GM18517 (cell line): ENCODE data around the gene CLECL1.
"Not testable (repeated sequence)": the region's sequence is repeated elsewhere in the genome, so short reads cannot be mapped to it uniquely, and the experiment has no call there.

Experiments
- ATAC-seq: cut with Tn5 transposase; IDR thresholded peaks from one replicate; pipeline ENCODE4 v1.9.1; 2021; ENCODE audit warnings: mild to moderate bottlenecking, moderate library complexity; ENCODE audit not compliant: unreplicated experiment

The CLECL1 gene

DNA sequence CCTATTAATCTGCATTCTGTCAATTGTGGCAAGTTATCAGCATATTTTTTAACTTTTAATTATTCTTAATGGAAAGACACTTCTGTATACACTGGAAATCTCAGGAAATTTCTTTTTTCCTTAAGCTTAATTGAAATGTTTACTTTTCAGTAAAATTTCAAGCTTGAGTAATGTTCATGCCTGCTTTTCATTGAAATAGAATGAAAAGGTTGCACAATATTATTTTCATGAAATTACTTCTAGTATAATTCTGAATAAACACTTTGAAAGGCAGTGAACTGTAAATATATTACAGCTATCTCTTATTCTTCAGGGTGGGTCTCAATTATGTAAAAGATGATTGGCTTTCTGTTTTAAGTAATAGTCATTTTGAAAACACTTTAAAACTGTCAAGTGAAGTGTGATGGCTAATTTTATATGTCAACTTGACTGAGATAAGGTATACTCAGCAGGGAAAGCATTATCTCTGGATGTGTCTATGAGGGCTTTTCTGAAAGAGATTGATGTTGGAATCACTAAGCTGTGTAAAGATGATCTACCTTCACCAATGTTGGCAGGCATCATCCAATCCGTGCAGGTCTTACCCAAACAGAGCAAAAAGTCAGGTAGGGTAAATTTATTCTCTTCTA lies 33.5 kb downstream of the CLECL1 start:
- no peak for ATAC-seq

DNA sequence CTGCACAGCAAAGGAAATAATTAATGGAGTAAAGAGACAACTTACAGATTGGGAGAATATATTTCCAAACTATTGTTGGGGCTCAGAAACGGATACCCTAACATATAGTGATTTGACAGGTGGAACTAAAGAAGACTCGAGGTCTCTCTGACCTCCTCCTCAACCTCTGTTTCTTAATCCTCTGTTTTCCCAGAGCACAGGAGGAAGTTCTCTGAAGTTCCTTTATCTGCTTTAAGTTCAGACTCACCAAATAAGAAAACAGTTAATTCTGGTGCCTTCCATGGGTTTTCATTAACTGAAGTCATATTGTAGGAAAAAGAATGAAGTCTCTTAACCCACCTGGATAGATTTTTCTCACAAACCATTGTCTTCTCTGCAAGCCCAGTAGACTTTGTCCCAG lies 34.2 kb downstream of the CLECL1 start:
- no peak for ATAC-seq

DNA sequence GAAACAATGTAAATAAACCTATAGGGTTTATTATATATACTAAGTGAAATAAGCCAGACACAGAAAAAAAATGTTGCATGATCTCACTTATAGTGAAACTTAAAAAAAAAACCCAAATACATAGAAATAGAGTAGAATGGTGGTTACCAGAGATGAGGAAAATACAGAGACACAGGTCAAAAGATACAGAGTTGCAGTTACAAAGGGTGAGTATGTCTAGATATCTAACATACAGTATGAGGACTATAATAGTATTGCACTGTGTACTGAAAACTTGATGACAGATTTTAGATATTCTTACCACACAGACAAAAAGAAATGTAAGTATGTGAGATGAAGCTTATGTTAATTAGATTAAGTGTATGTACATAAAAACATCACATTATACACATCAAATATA lies 35.3 kb downstream of the CLECL1 start:
- ATAC-seq: no peak

DNA sequence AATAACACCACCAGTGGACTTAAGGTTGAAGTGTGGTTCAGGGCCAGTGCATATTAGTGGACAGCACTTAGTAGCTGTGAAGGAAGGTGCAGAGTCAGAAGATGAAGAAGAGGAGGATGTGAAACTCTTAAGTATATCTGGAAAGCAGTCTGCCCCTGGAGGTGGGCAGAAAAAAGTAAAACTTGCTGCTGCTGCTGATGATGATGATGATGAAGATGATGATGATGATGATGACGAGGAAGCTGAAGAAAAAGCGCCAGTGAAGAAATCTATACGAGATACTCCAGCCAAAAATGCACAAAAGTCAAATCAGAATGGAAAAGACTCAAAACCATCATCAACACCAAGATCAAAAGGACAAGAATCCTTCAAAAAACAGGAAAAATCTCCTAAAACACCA lies 37.2 kb downstream of the CLECL1 start:
- ATAC-seq: not testable (repeated sequence)

DNA sequence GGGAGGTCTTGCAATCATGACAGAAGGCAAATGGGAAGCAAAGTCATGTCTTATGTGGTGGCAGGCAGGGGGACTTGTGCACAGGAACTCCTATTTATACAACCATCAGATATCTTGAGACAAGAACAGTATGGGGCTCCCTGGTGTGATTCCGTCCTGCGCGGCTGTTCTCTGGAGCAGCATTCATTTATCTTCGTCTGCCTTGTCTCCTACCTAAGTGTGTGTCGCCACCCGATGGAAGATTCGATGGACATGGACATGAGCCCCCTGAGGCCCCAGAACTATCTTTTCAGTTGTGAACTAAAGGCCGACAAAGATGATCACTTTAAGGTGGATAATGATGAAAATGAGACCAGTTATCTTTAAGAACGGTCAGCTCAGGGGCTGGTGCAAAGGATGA lies 37.7 kb downstream of the CLECL1 start:
- ATAC-seq: not testable (repeated sequence)

DNA sequence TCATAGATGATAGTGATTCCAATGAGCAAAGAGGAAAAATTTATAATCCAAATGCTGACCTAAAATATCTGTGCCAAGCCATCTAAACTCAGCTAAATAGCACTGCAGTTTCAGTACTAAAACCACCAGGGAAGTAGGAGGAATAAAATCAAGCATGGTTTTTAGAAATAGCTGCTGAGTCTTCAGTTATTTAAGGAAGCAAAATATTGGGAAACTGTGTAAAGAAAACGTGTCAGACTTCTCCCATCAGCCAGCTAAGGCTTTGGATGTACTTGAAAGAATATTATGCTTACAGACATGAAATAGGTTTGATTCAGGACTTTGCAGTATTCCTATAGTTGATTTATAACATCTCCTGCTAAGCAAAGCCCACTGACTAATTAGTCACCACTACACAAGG lies 38.7 kb downstream of the CLECL1 start:
- no peak for ATAC-seq

DNA sequence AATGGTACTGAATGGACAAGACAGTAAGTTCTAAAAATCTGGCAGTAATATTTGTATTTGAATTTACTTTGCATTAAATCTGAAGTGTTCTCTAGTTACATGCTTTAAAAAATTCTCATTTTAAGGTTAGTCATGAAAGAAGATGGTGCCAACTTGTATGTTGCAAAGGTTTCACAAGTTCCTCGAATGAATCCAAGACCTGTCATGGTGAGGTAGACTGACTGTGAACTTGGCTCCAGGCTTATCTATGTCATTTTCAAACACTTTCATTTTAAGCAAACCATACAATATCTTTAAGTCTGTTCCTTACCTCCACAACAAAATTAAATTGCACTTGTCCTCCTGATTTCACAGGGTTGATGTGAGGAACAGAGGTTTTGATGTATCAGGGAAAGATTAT lies 40.0 kb downstream of the CLECL1 start:
- ATAC-seq: no peak

DNA sequence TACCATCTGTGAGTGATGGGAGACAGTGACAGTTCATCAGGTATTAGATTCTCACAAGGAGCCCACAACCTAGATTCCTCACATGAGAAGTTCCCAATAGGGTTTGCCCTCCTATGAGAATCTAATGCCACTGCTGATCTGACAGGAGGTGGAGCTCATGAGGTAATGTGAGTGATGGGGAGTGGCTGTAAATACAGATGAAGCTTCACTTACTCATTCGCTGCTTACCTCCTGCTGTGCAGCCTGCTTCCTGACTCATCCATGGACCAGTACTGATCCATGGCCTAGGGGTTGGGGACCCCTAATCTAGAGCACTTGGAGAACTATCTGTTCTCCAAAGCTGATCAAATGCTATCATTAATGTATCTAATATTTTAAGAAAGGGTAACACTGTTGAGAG lies 45.7 kb downstream of the CLECL1 start:
- ATAC-seq: no peak

DNA sequence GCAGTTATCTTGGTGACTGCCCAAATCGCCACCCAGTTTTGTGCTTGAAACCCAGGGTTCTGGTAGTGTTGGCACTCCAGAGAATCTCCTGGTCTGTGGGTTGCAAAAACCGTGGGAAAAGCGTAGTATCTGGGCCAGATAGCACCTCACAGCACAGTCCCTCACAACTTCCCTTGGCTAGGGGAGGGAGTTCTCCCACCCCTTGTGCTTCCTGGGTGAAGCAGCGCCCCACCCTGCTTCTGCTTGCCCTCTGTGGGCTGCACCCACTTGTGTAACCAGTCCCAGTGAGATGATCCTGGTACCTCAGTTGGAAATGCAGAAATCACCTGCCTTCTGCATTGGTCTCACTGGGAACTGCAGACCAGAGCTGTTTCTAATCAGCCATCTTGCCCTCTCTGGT lies 47.0 kb downstream of the CLECL1 start:
- ATAC-seq: no peak

DNA sequence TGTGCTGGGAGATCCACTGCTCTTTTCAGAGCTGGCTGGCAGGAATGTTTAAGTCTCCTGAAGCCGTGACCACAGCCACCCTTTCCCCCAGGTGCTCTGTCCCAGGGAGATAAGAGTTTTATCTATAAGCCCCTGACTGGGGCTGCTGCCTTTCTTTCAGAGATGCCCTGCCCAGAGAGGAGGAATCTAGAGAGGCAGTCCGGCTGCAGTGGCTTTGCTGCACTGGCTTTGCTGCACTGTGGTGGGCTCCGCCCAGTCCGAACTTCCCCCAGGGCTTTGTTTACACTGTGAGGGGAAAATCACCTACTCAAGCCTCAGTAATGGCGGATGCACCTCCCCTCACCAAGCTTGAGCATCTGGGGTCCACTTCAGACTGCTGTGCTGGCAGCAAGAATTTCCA lies 47.5 kb downstream of the CLECL1 start:
- ATAC-seq: not testable (repeated sequence)

DNA sequence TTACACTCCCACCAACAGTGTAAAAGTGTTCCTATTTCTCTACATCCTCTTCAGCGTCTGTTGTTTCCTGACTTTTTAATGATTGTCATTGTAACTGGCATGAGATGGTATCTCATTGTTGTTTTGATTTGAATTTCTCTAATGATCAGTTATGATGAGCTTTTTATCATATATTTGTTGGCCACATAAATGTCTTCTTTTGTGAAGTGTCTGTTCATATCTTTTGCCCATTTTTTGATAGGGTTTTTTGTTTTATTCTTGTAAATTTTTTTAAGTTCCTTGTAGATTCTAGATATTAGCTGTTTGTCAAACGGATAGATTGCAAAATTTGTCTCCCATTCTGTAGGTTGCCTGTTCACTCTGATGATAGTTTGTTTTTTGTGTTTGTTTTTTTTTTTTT lies 49.9 kb downstream of the CLECL1 start:
- ATAC-seq: not testable (repeated sequence)

DNA sequence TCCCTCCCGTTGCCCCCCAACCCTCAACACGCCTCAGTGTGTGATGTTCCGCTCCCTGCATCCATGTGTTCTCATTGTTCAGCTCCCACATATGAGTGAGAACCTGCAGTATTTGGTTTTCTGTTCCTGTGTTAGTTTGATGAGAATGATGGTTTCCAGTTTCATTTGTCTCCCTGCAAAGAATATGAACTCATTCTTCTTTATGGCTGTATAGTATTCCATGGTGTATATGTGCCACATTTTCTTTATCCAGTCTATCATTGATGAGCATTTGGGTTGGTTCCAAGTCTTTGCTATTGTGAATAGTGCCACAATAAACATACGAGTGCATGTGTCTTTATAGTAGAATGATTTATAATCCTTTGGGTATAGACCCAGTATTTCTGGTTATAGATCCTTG lies 50.4 kb downstream of the CLECL1 start:
- ATAC-seq: not testable (repeated sequence)

DNA sequence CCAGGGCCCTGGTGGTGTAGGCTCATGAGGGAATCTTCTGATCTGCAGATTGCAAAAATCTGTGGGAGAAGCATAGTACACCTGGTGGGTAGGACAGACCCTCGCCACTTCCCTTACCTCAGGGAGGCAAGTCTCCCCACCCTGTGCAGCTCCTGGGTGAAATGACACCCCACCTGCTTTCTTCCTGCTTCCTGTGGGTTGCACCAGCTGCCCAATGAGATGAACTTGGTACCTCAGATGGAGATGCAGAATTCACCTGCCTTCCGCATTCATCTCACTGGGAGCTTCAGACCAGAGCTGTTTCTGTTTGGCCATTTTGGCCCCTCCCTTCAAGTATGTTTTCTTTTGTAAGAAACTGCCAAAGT lies 58.7 kb downstream of the CLECL1 start:
- peak; percentile 30 for ATAC-seq

DNA sequence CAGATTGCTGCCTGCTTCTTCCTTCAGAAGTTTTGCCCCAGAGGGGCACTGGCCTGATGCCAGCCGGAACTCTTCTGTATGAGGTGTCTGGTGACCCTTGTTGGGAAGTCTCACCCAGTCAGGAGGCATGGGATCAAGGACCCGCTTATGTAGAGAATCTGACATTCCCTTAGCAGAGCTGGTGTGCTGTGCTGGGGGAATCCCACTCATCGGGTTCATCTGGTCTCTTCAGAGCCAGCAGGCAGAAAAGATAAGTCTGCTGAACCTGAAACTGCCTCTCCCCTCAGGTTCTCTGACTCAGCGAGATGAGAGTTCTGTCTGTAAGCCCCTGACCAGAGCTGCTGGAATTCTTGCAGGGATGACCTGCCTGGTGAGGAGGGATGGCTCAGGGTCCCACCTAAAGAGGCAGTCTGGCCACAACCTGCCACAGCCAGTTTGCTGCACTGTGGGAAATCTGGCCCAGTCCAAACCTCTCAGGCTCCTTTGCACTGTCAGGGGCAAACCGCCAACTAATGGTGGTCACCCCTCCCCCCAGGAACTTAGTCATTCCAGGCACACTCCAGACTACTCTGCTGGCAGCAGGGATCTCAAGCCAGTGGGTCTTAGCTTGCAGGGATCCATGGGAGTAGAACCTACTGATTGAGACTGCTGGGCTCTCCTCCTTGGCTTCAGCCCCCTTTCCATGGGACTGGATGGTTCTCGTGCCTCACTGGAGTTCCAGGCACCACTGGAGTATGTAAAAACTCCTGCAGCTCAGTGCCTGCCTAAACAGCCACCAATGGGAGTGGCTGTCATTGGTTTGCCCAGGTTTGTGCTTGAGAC lies 59.3 kb downstream of the CLECL1 start:
- peak; percentile 33 for ATAC-seq
